ENCODE results near the gene ADAM23. TPM values are rescaled to one million over a fixed set of nuclear protein-coding genes. Genes with fewer than 3 reads are reported as not detected.

ADAM23 gene
- polyA plus RNA-seq, 1 experiment, result 1.3 TPM

DNA sequence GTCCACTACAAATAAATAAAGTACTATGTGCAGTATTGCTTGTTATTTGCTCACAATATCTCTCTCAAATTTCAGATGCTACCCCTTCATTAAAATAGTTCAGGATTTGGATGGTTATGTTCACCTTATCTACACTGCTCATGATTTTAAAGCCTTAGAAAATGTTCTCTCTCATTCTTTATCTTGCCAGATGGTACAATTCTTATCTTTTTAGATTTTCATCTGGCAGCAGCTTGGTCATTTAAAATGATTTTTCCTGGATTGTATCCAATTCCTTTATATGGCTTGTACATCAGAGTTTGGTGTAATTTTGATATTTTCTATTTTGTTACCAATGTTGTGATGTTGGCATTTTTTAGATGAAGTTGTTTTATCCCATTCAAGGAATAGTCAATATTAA lies 10.1 kb upstream of the ADAM23 start:
- ChIA-PET CTCF (no interaction called here), POLR2A (no interaction called here)
- Histone ChIP-seq H3K4me3 (ENCODE audit: low read depth, low read length) (no peak overlapping the region), H3K36me3 (ENCODE audit: control insufficient read depth, insufficient read depth, low read length) (no peaks in the 10 kb centered on the region), H3K27me3 (ENCODE audit: control insufficient read depth, insufficient read depth, low read length) (no peaks in the 10 kb centered on the region)
- TF ChIP-seq, protein P1, sequence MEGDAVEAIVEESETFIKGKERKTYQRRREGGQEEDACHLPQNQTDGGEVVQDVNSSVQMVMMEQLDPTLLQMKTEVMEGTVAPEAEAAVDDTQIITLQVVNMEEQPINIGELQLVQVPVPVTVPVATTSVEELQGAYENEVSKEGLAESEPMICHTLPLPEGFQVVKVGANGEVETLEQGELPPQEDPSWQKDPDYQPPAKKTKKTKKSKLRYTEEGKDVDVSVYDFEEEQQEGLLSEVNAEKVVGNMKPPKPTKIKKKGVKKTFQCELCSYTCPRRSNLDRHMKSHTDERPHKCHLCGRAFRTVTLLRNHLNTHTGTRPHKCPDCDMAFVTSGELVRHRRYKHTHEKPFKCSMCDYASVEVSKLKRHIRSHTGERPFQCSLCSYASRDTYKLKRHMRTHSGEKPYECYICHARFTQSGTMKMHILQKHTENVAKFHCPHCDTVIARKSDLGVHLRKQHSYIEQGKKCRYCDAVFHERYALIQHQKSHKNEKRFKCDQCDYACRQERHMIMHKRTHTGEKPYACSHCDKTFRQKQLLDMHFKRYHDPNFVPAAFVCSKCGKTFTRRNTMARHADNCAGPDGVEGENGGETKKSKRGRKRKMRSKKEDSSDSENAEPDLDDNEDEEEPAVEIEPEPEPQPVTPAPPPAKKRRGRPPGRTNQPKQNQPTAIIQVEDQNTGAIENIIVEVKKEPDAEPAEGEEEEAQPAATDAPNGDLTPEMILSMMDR (IDR thresholded peaks at IDR 0.05; ENCODE audit: insufficient read depth, low read depth, low read length), result no peak
- DNase-seq (ENCODE audit: low read depth), result no peak

DNA sequence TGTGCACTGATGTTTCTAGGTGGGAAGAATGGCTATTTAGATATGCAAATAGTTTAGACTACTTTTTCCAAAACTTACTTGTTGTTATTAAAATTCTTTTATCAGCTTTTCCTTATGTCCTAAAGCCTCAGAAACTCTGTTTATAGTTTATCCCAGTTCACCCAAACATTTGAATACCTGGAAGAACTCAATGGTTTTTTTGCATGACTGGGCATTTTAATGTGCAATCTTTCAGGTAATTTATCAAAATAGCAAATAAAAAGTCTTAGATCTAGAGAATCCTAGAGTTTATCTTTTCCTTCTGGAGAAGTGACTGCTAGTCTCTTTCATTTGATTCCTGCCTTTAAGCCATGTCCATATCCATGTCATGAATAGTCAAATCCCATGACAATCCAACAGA lies 9.6 kb upstream of the ADAM23 start:
- Histone ChIP-seq H3K4me3 (ENCODE audit: low read depth, low read length) (no peak overlapping the region), H3K27me3 (ENCODE audit: control insufficient read depth, insufficient read depth, low read length) (no peaks in the 10 kb centered on the region), H3K36me3 (ENCODE audit: control insufficient read depth, insufficient read depth, low read length) (no peaks in the 10 kb centered on the region)
- CTCF ChIA-PET, result interaction anchor here (1.1 kb wide), 1 partner anchor 25 kb away, joined by 3 read pairs; no protein-coding TSS in a partner anchor
- POLR2A ChIA-PET, result no interaction called here
- no peak for DNase-seq (ENCODE audit: low read depth)
- TF ChIP-seq, protein P1 (IDR thresholded peaks at IDR 0.05; ENCODE audit: insufficient read depth, low read depth, low read length), result no peak

DNA sequence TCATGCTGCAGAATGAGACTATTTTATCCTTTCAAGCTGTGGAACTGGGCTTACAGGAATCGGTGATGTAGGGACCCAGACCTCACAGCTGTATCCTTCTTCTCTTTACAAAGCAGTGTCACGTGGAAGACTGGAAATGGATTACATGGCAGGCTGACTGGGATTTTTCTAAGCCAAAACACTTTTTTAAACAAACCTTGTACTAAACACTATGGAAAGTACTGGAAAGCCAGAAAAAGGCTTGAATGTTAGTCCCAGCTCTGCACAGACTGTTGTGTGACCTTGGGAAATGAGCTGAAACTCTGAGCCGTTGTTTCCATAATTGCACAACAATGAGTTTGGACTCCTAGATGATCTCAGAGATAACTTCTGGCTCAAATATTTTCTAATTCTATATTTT lies 7.6 kb upstream of the ADAM23 start:
- Histone ChIP-seq H3K27me3 (ENCODE audit: control insufficient read depth, insufficient read depth, low read length) (peaks cover 3% of the 10 kb centered on the region; the same call in 1 of the 2 replicates), H3K36me3 (ENCODE audit: control insufficient read depth, insufficient read depth, low read length) (no peaks in the 10 kb centered on the region), H3K4me3 (ENCODE audit: low read depth, low read length) (no peak overlapping the region)
- DNase-seq (ENCODE audit: low read depth), result no peak
- ChIA-PET POLR2A (no interaction called here), CTCF (no interaction called here)
- TF ChIP-seq, protein P1 (IDR thresholded peaks at IDR 0.05; ENCODE audit: insufficient read depth, low read depth, low read length), result no peak

DNA sequence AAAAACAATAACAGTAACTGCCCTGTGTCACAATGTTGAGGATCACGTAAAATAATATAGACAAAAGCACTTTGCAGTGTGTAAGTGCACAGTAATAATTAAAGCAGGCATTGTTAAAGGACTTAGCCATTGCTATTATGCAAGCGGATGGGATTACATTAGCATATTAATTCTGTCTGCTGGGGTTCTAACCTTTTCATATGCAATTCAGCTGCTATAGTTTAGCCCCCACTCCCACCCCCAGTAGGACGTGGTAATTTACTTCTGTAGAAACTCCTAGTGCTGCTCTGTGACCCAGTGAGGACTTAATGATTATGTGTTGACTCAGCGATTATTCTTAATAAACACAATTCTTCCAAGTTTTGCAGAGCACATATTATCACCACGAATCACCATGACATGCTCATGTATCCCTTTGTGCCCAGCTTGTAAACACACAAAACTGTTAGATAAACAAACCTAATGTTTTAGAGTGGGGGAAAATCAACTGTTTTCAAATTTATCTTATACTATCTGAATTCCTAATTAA lies 5.1 kb upstream of the ADAM23 start:
- H3K4me3 ChIP-seq (ENCODE audit: low read depth, low read length), result no peak overlapping the region
- no peaks in the 10 kb centered on the region for H3K36me3 ChIP-seq (ENCODE audit: control insufficient read depth, insufficient read depth, low read length)
- TF ChIP-seq, protein P1 (IDR thresholded peaks at IDR 0.05; ENCODE audit: insufficient read depth, low read depth, low read length), result no peak
- DNase-seq (ENCODE audit: low read depth), result no peak
- CTCF ChIA-PET, result no interaction called here
- POLR2A ChIA-PET, result no interaction called here
- H3K27me3 ChIP-seq (ENCODE audit: control insufficient read depth, insufficient read depth, low read length), result peaks cover 7% of the 10 kb centered on the region

DNA sequence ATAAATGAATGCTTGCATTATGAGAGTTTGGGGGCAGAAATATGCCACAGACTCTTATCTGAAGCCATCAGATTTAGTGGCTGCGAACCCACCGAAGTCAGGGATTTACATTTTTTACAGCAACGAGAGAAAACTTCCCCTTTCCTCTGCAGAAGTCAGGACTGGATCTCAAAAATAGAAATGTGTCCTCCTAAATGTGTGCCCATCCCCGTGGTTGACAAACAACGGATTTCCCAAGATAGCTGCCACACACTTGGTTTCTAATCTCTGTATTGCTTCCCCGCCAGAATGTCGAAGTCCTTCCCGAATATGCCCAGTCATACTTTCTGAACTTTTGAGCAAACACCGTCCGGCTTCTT lies 879 bp upstream of the ADAM23 start:
- no peak for DNase-seq (ENCODE audit: low read depth)
- CTCF ChIA-PET, result no interaction called here
- H3K36me3 ChIP-seq (ENCODE audit: control insufficient read depth, insufficient read depth, low read length), result no peaks in the 10 kb centered on the region
- peaks cover 9% of the 10 kb centered on the region for H3K27me3 ChIP-seq (ENCODE audit: control insufficient read depth, insufficient read depth, low read length)
- TF ChIP-seq, protein P1 (IDR thresholded peaks at IDR 0.05; ENCODE audit: insufficient read depth, low read depth, low read length), result no peak
- H3K4me3 ChIP-seq (ENCODE audit: low read depth, low read length), result no peak overlapping the region
- POLR2A ChIA-PET, result no interaction called here

Data from BJ (cell line).